ENCODE measurements around the gene CDH13. TPM values are rescaled to one million over a fixed set of nuclear protein-coding genes. Genes with fewer than 3 reads are reported as not detected.

The CDH13 gene
- total and polyA plus RNA-seq, 10 of the 15 experiments (the other 5 are each of a cell fraction or from before 2014, with no cell fraction given) = under 0.01 to 0.05 TPM; not detected in 8

DNA sequence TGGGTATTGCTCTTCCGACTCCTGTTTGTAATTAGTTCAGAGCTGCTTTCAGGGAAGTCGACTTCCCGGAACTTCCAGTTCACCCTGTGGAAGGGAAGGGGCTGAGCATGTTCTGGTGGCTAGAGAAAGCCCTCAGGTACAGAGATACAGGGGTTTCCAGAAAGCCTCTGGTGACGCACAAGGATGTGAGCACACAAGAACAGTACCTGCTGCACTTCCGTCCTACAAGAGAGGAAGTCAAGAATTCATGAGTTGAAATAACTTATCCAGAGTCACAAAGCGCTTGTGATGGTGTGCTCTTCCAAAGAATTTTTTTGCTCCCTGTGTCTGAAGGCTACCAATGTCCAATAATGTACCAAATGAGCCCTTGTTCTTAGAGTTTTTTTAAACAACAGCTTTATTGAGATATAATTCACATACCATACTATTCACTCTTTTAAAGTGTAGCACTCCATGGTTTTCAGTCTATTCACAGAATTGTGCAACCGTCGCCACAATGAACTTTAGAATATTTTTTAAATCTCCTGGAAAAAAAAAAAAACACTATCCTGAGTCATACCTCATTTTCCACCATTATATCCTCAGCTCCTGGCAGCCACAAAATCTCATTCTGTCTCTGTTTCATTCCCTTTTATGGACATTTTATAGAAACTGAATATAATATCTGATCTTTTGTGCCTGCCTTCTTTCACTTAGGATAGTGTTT is 327.6 kb downstream of the CDH13 start:
- Histone ChIP-seq H3K4me1 (ENCODE audit: control insufficient read depth, insufficient read depth, low read length) (no peaks in the 10 kb centered on the region), H3K4me2 (ENCODE audit: control insufficient read depth, insufficient read depth) (no peak overlapping the region), H3K9me3 (replicated peaks; ENCODE audit: control insufficient read depth, insufficient read depth, low read length) (no peaks in the 10 kb centered on the region), H3K36me3 (ENCODE audit: control insufficient read depth in 2 of 2, insufficient read depth in 2 of 2, low read length in 1 of 2) (no peaks in the 10 kb centered on the region), H3K4me3 (no peak overlapping the region), H3K27me3 (replicated peaks in 1 of 2; ENCODE audit: control insufficient read depth in 2 of 2, insufficient read depth in 2 of 2, low read length in 1 of 2) (no peaks in the 10 kb centered on the region), H3K9ac (ENCODE audit: control insufficient read depth, insufficient read depth, low read length) (no peak overlapping the region), H3K79me2 (ENCODE audit: control insufficient read depth, insufficient read depth, low read length) (no peaks in the 10 kb centered on the region), H3K27ac (ENCODE audit: control insufficient read depth, insufficient read depth) (no peak overlapping the region), H2AFZ (ENCODE audit: control insufficient read depth, low read depth, low read length) (no peak overlapping the region), H4K20me1 (ENCODE audit: control insufficient read depth, insufficient read depth) (no peaks in the 10 kb centered on the region)
- SMC1A ChIA-PET (ENCODE audit: uncharacterized antibody, unreplicated experiment) = no interaction called here
- RAD21 ChIA-PET (ENCODE audit: unreplicated experiment) = no interaction called here
- WGBS (ENCODE audit: insufficient coverage, insufficient replicate concordance, low lambda C conversion rate, missing lambda C conversion rate) = 34% methylated on average over 8 of the region's 8 CpGs
- DNase-seq (ENCODE audit: low read depth, low spot score) (no peak), ATAC-seq (no peak), FAIRE-seq (no peak)
- no TSS peak for BruUV-seq (replicated peaks)
- CTCF ChIA-PET = no interaction called here
- in situ Hi-C loops (cut with MboI) = no loop called here
- intact Hi-C loops (cut with micrococcal nuclease; ENCODE audit: unreplicated experiment) = no loop called here
- POLR2A ChIA-PET = no interaction called here
- TF ChIP-seq E2F4 (IDR thresholded peaks at IDR 0.05; ENCODE audit: low read depth, low read length) = no peak
- TF ChIP-seq GATAD2B (conservative IDR thresholded peaks at IDR 0.05; ENCODE audit: low read depth) = no peak
- TF ChIP-seq NR2F1 (conservative IDR thresholded peaks at IDR 0.05) = no peak
- TF ChIP-seq IKZF1 (conservative IDR thresholded peaks at IDR 0.05) = no peak
- no peak for TF ChIP-seq TBL1XR1 (IDR thresholded peaks at IDR 0.05; ENCODE audit: low read depth, low read length)
- TF ChIP-seq, protein P1, sequence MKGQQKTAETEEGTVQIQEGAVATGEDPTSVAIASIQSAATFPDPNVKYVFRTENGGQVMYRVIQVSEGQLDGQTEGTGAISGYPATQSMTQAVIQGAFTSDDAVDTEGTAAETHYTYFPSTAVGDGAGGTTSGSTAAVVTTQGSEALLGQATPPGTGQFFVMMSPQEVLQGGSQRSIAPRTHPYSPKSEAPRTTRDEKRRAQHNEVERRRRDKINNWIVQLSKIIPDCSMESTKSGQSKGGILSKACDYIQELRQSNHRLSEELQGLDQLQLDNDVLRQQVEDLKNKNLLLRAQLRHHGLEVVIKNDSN (IDR thresholded peaks at IDR 0.05; ENCODE audit: borderline replicate concordance, extremely low read length, insufficient read depth, low read depth, low read length) = no peak
- TF ChIP-seq JUNB (IDR thresholded peaks at IDR 0.05) = no peak
- no peak for TF ChIP-seq STAT3 (IDR thresholded peaks at IDR 0.05; ENCODE audit: low read depth, low read length)
- TF ChIP-seq SMC3 (IDR thresholded peaks at IDR 0.05; ENCODE audit: borderline replicate concordance, low read length) = no peak
- TF ChIP-seq TARDBP (IDR thresholded peaks at IDR 0.05; ENCODE audit: borderline replicate concordance) = no peak
- TF ChIP-seq, protein P2, sequence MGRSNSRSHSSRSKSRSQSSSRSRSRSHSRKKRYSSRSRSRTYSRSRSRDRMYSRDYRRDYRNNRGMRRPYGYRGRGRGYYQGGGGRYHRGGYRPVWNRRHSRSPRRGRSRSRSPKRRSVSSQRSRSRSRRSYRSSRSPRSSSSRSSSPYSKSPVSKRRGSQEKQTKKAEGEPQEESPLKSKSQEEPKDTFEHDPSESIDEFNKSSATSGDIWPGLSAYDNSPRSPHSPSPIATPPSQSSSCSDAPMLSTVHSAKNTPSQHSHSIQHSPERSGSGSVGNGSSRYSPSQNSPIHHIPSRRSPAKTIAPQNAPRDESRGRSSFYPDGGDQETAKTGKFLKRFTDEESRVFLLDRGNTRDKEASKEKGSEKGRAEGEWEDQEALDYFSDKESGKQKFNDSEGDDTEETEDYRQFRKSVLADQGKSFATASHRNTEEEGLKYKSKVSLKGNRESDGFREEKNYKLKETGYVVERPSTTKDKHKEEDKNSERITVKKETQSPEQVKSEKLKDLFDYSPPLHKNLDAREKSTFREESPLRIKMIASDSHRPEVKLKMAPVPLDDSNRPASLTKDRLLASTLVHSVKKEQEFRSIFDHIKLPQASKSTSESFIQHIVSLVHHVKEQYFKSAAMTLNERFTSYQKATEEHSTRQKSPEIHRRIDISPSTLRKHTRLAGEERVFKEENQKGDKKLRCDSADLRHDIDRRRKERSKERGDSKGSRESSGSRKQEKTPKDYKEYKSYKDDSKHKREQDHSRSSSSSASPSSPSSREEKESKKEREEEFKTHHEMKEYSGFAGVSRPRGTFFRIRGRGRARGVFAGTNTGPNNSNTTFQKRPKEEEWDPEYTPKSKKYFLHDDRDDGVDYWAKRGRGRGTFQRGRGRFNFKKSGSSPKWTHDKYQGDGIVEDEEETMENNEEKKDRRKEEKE (IDR thresholded peaks at IDR 0.05) = no peak
- no peak for TF ChIP-seq CHD2 (IDR thresholded peaks at IDR 0.05; ENCODE audit: borderline replicate concordance, low read depth, low read length)
- no peak for TF ChIP-seq IRF4 (IDR thresholded peaks at IDR 0.05; ENCODE audit: low read depth, low read length)
- TF ChIP-seq BCL3 (IDR thresholded peaks at IDR 0.05; ENCODE audit: borderline replicate concordance, insufficient read depth, low read depth, low read length, poor library complexity, severe bottlenecking) = no peak
- TF ChIP-seq, protein P3, sequence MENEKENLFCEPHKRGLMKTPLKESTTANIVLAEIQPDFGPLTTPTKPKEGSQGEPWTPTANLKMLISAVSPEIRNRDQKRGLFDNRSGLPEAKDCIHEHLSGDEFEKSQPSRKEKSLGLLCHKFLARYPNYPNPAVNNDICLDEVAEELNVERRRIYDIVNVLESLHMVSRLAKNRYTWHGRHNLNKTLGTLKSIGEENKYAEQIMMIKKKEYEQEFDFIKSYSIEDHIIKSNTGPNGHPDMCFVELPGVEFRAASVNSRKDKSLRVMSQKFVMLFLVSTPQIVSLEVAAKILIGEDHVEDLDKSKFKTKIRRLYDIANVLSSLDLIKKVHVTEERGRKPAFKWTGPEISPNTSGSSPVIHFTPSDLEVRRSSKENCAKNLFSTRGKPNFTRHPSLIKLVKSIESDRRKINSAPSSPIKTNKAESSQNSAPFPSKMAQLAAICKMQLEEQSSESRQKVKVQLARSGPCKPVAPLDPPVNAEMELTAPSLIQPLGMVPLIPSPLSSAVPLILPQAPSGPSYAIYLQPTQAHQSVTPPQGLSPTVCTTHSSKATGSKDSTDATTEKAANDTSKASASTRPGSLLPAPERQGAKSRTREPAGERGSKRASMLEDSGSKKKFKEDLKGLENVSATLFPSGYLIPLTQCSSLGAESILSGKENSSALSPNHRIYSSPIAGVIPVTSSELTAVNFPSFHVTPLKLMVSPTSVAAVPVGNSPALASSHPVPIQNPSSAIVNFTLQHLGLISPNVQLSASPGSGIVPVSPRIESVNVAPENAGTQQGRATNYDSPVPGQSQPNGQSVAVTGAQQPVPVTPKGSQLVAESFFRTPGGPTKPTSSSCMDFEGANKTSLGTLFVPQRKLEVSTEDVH (IDR thresholded peaks at IDR 0.05; ENCODE audit: low read depth, partially characterized antibody) = no peak
- no peak for TF ChIP-seq FOXK2 (IDR thresholded peaks at IDR 0.05)
